HG03159 (cell line): ENCODE data around the gene KCNMA1.

ENCODE experiments used
- ATAC-seq: cut with Tn5 transposase; IDR thresholded peaks from one replicate; pipeline ENCODE4 v1.9.1; 2021; ENCODE audit warnings: mild to moderate bottlenecking, moderate library complexity; ENCODE audit not compliant: unreplicated experiment

KCNMA1 gene

GRCh38 chr10:77079592-77080300 is 557.9 kb downstream of the KCNMA1 start:
- ATAC-seq: no peak

GRCh38 chr10:77077316-77077945 is 560.2 kb downstream of the KCNMA1 start:
- no peak for ATAC-seq

GRCh38 chr10:77075926-77076325 is 561.7 kb downstream of the KCNMA1 start:
- ATAC-seq: no peak

GRCh38 chr10:77074104-77074624 is 563.4 kb downstream of the KCNMA1 start:
- ATAC-seq: no peak

- ATAC-seq: no peak
Measured at GRCh38 chr10:77073663-77073960, 564.0 kb downstream of the KCNMA1 start.

GRCh38 chr10:77072836-77073662 is 564.6 kb downstream of the KCNMA1 start:
- no peak for ATAC-seq

- no peak for ATAC-seq
Measured at GRCh38 chr10:77072361-77072835, 565.2 kb downstream of the KCNMA1 start.

- no peak for ATAC-seq
Measured at GRCh38 chr10:77071956-77072355, 565.7 kb downstream of the KCNMA1 start.

GRCh38 chr10:77071001-77071511 is 566.6 kb downstream of the KCNMA1 start:
- no peak for ATAC-seq

- no peak for ATAC-seq
Measured at GRCh38 chr10:77070346-77070745, 567.3 kb downstream of the KCNMA1 start.

- ATAC-seq: no peak
Measured at GRCh38 chr10:77068969-77069368, 568.6 kb downstream of the KCNMA1 start.

GRCh38 chr10:77068272-77068671 is 569.3 kb downstream of the KCNMA1 start:
- ATAC-seq: no peak

GRCh38 chr10:77062381-77062780 is 575.2 kb downstream of the KCNMA1 start:
- ATAC-seq: no peak

- ATAC-seq: no peak
Measured at GRCh38 chr10:77060913-77061312, 576.7 kb downstream of the KCNMA1 start.

GRCh38 chr10:77056650-77057049 is 581.0 kb downstream of the KCNMA1 start:
- ATAC-seq: no peak

- ATAC-seq: no peak
Measured at GRCh38 chr10:77052593-77052992, 585.0 kb downstream of the KCNMA1 start.

- ATAC-seq: no peak
Measured at GRCh38 chr10:77051837-77052236, 585.8 kb downstream of the KCNMA1 start.

GRCh38 chr10:77049896-77050295 is 587.7 kb downstream of the KCNMA1 start:
- no peak for ATAC-seq

- ATAC-seq: no peak
Measured at GRCh38 chr10:77049146-77049545, 588.5 kb downstream of the KCNMA1 start.

GRCh38 chr10:77045085-77045484 is 592.5 kb downstream of the KCNMA1 start:
- no peak for ATAC-seq

- ATAC-seq: no peak
Measured at GRCh38 chr10:77043420-77043763, 594.2 kb downstream of the KCNMA1 start.
